ENCODE data around the gene LAT.

DNA sequence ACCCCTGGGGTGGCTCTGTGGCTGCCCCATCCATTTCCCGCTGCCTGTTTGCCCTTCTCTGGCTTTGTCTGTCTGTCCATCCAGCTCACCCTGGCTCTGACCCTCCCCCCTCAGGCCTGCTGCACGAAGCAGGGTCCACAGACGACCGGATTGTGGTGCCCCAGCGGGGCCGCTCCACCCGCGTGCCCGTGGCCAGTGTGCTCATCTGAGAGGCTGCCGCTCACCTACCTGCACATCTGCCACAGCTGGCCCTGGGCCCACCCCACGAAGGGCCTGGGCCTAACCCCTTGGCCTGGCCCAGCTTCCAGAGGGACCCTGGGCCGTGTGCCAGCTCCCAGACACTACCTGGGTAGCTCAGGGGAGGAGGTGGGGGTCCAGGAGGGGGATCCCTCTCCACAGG is 761 bp upstream of the LAT start:
- TF ChIP-seq ZNF205 (CRISPR knock-in tag; IDR thresholded peaks at IDR 0.05) (no peak), TBL1XR1 (IDR thresholded peaks at IDR 0.05; ENCODE audit: borderline replicate concordance, low read length, partially characterized antibody) (no peak), CHD2 (IDR thresholded peaks at IDR 0.05; ENCODE audit: low read depth, low read length) (no peak), MAFK (conservative IDR thresholded peaks at IDR 0.05 in 1 of 2, IDR thresholded peaks at IDR 0.05 in 1 of 2; ENCODE audit: low read length in 2 of 2) (no peak)

Measured in HepG2 (cell line).